Ovary (tissue), 3 donors: ENCODE measurements around the gene CATSPERE.

ENCODE experiments used
- EP300 ChIP-seq: sonication (generic); formaldehyde crosslinking; IDR thresholded peaks from one replicate; pipeline ENCODE4 v1.6.1; 2017; ENCODE audit warnings: antibody characterized with exemption
- POLR2A ChIP-seq: fragments of 450-650 bp; IDR thresholded peaks from one replicate; pipeline ENCODE4 v1.6.1; 2017; ENCODE audit warnings: antibody characterized with exemption, mild to moderate bottlenecking, moderate library complexity
- TF ChIP-seq, protein P1 (sequence below), 3 donors: fragments of 450-650 bp in 2 of 3; fragments of 200-600 bp in 1 of 3; IDR thresholded peaks; one replicate each; pipeline versions ENCODE4 v1.5.1 to v1.8.0; 2016 to 2022; ENCODE audit warnings: antibody characterized with exemption in 3 of 3, mild to moderate bottlenecking in 1 of 3
- donor health status: DM: no; HTN: no; CAD: no.

DNA sequence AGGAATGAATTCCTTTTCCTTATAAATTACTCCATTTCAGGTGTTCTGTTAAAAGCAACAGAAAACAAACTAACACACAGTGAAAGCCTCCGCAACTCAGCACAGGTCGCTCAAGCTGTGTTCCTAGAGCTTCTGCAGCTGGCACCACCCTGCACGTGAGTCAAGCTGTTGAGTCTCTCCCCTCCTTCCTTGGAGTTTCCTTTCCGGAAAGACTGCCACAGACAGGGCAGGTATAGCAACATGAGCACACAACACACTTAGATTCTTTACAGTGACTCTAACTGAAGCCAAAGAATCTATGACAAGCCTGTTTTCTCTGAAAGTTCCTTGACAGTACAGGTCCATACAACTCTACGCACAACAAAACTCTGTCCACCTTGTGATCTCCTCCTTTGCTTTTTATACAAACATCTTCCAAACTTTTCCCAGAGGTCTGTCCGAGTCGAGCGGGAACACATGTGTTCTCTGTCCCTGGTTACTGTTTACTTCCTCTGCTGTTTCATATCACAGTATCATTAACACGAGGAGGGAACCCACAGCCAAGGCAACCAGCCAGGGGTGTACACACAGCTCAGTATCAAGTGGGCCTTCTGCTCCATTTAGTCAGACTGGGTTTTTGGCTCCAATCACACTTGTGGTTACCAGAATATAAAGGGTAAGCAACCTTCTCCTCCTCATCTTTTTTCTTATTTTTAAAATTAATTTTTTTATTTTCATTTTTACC lies 153.2 kb downstream of the CATSPERE start:
- TF ChIP-seq, protein P1, sequence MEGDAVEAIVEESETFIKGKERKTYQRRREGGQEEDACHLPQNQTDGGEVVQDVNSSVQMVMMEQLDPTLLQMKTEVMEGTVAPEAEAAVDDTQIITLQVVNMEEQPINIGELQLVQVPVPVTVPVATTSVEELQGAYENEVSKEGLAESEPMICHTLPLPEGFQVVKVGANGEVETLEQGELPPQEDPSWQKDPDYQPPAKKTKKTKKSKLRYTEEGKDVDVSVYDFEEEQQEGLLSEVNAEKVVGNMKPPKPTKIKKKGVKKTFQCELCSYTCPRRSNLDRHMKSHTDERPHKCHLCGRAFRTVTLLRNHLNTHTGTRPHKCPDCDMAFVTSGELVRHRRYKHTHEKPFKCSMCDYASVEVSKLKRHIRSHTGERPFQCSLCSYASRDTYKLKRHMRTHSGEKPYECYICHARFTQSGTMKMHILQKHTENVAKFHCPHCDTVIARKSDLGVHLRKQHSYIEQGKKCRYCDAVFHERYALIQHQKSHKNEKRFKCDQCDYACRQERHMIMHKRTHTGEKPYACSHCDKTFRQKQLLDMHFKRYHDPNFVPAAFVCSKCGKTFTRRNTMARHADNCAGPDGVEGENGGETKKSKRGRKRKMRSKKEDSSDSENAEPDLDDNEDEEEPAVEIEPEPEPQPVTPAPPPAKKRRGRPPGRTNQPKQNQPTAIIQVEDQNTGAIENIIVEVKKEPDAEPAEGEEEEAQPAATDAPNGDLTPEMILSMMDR (IDR thresholded peaks at IDR 0.05): no peak
- TF ChIP-seq EP300 (no peak), POLR2A (no peak)
